ENCODE results near the gene STAG1.
"Not testable (repeated sequence)": the region's sequence is repeated elsewhere in the genome, so short reads cannot be mapped to it uniquely, and the experiment has no call there.

The STAG1 gene

DNA sequence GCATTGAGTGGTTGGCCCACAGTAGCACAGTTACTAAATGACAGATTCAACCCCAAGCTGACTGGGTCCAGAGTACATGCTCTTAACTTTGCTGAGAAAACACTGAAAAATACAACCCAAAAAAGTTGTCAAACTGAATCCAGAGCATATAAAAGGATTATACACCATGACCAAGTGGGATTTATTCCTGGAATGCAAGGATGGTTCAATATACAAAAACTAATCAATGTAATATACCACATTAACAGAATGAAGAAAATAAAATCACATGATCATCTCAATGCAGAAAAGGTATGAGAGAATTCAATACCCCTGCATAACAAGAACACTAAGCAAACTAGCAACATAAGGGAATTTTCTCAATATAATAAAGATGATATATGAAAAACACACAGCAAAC lies 98.5 kb downstream of the STAG1 start:
- in situ Hi-C loops (cut with MboI; ENCODE audit: low sequenced_read_pairs) = no loop called here

DNA sequence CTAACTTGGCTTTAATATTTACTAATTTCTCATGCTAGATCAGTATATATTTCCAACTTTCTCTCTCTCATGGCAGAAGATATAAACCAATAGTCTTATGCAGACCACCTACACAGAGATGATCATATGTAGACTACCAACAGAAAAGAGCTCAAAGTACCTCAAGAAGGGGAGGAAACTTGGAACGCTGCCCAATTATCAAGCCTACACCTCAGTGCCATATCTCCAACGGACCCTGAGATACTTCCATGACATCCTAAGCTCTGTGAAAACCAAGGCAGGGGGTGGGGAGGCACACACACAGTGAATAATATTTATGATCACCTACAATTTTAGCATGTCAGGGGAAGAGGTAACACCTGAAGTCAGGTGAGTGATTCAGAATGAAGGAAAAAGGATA lies 100.6 kb downstream of the STAG1 start:
- in situ Hi-C loops (cut with MboI; ENCODE audit: low sequenced_read_pairs) = no loop called here

DNA sequence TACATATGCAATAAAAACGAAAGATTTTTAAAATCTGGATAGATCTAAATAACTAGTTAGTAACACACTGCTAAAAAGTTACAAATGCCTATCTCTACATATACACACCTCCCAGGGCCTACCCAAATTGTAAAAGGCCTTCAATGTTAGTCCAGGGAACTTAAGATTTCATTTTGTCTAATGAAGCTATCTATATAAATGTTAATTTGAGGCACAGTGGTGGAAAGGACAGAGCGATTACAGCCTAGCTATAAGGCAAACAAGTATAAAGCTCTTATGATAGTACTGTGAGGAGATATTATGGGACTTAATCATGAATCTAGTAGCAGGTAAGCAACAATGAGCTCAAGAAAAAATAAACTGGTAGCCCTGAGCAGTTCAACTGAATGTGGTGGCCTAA lies 101.7 kb downstream of the STAG1 start:
- in situ Hi-C loops (cut with MboI; ENCODE audit: low sequenced_read_pairs) = no loop called here

DNA sequence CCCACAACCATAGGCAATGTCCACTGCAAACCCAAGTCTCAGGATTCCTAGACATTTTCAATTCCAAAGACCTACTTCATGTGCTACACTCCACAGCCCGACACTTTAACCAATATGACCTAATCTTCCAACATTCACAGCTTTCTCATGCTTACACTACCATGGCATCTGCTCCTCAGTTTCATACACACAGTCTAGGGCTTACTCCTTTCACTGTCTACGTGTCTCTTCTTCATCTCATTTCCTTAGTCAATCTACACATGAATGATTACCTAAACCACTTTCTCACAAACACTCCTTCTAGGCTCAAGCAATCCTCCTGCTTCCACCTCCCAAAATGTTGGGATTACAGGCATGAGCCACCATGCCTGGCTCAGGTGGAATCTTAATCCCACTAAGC lies 106.3 kb downstream of the STAG1 start:
- in situ Hi-C loops (cut with MboI; ENCODE audit: low sequenced_read_pairs) = no loop called here

DNA sequence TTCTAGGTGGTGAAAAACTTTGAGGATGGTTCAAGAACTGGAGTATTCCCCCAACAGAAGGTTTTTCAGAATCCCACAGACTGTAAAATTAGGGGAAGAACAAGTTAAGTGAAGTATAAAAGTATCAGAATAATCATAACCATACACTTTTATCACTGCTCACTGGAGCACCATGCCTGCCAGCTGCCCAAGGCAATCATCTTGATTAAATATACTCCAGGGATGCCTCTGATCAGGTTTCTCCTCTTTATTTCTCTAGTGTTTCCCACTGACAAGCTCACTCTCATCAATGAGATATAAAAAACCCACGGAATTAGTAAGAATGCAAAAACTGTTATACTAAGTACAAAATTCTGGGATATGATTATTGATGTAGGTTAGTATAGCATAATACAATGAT lies 108.0 kb downstream of the STAG1 start:
- in situ Hi-C loops (cut with MboI; ENCODE audit: low sequenced_read_pairs) = no loop called here

DNA sequence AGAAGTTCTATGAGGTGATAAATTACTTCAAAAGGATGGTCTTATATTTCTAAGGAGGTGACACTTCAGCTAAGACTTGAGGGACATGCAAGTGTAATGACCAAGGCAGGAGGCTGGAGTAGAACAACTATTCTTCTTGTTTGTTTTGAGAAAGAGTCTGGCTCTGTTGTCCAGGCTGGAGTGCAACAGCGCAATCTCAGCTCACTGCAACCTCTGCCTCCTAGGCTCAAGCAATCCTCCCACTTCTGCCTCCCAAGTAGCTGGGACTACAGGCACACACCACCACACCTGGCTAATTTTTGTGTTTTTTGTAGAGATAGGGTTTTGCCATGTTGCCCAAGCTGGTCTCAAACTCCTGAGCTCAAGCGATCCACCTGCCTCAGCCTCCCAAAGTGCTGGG lies 108.8 kb downstream of the STAG1 start:
- in situ Hi-C loops (cut with MboI; ENCODE audit: low sequenced_read_pairs) = not testable (repeated sequence)

DNA sequence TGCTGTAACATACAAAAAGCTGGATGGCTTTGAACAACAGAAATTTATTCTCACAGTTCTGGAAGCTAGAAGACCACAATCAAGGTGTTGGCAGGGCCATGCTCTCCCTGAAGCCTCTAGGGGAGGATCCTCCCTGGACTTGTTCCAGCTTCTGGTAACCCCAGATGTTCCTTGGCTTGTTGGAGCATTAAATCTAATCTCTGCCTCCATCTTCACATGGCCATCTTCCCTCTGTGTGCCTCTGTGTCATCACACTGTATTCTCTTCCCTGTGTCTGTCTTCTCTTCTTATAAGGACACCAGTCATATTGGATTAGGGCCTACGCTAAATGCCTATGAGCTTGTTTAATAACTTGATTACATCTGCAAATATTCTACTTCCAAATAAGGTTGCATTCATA lies 109.5 kb downstream of the STAG1 start:
- in situ Hi-C loops (cut with MboI; ENCODE audit: low sequenced_read_pairs) = no loop called here

DNA sequence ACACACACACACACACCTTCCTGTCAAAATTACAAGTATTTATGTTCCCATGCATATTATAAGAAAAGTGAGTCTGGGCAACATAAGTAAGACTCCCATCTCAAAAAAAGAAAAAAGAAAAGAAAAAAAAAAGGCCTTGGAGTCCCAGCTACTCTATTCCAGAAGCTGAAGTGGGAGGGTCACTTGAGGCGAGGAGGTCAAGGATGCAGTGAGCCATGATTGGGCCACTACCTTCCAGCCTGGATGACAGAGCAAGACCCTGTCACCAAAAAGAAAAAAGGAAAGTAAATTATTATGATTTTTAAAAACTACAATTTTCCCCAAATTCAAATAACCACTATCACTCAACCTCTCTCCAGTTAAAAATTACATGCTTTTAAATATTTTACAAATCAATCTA lies 113.1 kb downstream of the STAG1 start:
- in situ Hi-C loops (cut with MboI; ENCODE audit: low sequenced_read_pairs) = no loop called here

DNA sequence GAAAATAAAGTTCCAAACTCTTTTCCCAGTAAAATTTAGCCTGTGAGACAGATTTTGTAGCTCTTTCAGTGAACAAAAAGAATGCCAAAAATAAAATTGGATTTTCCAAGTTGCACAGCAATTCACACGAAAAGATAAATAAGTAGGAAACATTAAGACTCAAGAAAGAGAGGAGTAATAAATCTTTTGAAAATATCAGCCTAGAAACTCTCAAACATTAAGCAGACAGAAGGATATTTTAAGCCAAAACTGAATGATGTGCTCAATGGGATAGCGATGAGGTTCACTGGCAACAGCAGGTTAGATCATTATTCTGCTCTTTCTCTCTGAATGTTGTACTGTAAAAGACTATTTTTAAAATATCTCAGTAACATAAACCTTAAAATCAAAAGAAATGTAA lies 115.0 kb downstream of the STAG1 start:
- in situ Hi-C loops (cut with MboI; ENCODE audit: low sequenced_read_pairs) = no loop called here

DNA sequence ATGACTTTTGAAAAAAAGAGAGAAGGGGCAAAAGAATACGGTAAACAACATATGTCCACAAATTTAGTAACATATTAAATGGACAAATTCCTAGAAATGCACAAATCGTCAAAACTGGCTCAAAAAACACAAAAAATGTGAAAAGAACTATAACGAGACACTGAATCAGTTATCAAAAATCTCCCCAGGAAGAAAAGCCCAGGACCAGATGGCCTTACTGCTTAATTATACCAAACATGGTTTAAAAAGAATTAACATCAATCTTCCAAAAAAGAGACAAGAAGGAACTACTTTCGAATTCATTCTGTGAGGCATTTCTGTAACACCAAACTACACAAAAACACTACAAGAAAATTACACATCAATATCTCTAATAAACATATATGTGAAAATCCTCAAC lies 117.4 kb downstream of the STAG1 start:
- in situ Hi-C loops (cut with MboI; ENCODE audit: low sequenced_read_pairs) = no loop called here

DNA sequence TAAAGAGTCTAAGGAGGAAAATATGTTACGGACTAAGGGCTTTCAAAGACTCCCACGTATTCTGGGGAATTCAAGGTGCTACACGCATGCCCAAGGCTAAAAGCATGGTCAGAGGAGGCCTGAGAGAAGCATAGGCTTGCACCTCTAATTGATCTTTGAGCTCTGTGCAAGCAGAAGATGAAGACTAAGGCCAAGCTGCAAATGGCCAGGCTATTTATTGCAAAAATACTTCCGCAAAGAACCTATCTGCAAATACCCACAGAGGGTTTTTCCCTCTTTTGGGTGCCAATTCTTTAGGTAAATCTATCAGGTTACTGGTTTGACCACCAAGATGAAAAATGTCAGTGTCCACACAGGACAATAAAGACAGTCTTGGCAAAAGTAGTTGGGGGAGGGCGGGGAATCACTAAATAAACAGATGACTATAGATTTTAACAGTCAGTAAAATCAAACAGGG lies 119.5 kb downstream of the STAG1 start:
- in situ Hi-C loops (cut with MboI; ENCODE audit: low sequenced_read_pairs) = no loop called here

DNA sequence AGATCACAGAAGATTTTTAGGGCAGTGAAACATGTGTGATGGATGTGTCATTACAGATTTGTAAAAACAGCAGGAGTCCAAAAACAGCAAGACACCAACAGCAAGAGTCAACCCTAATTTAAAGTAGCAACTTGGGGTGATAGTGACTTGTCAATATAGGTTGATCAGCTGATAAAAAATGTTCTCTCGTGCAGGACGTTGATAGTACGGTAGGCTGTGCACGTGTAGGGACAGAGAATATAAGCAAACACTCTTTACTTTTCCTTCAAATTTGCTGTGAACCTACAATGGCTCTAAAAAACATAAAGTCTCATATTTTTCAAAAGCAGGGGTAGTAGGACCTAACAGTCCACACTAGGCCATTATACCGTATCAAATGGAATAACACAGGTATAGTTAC lies 120.8 kb downstream of the STAG1 start:
- in situ Hi-C loops (cut with MboI; ENCODE audit: low sequenced_read_pairs) = no loop called here

DNA sequence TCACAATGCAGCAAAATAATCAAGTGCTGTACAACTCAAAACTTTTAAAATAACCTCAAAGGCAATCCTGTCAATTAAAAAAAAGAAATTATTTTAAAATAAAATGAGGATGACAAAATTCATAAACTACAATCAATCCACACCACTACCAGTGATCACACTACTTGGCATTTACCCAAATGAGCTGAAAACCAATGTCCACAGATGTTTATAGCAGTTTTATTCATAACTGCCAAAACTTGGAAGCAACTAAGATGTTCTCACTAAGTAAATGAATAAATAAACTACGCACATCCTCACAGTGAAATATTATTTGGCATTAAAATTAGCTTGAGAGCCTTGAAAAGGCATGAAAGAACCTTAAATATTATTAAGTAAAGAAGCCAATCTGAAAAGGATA lies 121.3 kb downstream of the STAG1 start:
- in situ Hi-C loops (cut with MboI; ENCODE audit: low sequenced_read_pairs) = no loop called here

DNA sequence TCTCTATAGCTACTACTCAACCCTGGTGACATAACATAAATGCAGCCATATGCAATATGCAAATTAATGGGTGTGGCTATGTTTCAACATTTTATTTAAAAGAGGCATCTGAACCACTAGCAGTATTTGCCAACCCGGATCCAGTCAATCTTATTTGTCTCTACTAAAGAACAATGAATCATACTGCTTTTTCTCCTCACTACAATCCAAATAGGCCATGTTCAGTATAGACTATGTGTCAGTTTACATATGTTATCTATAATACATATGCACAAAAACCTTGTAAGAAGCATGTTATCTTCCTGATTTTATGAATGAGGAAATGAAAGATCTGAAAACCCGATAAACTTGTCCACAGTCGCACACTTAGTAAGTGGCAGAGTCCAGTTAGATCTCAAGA lies 125.7 kb downstream of the STAG1 start:
- in situ Hi-C loops (cut with MboI; ENCODE audit: low sequenced_read_pairs) = no loop called here

DNA sequence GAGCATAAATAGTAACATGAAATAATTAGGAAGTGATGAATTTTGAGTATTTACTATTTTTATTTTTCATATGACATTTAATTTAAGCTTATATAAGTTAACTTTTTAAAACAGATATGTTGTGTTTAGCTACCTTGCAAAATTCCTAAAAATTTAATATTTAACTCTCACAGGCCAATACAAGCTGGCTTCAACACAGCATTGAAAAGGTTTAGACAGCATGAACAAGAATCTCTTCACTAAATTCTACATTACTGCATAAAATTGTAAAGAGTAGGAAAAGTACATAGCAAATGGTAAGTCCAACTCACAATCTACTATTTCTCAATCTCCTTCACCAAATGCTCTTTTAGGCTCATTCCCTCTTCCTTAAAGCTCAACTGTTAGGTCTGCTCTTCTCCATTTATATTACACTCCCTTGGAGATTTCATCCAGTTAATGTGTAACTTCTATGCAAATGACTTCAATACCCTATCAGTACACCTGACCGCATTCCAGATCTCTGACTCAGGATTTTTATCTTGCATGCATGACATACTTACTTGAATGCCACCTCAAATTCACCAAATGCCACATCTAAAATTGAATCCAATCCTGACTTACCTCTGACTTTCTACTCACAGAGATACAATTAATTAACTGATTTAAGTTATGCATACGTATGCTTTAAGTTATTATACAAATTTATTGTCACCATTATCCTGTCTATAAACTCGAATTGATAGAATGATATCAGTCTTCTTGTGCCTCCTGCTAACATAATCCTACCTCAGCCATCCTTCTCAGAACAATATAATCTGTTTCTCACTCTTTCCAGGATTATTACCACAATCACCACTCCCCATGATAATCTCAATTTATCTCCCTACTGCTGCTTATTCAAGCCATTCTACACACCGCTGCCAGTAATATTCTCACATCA lies 127.0 kb downstream of the STAG1 start:
- in situ Hi-C loops (cut with MboI; ENCODE audit: low sequenced_read_pairs) = no loop called here

DNA sequence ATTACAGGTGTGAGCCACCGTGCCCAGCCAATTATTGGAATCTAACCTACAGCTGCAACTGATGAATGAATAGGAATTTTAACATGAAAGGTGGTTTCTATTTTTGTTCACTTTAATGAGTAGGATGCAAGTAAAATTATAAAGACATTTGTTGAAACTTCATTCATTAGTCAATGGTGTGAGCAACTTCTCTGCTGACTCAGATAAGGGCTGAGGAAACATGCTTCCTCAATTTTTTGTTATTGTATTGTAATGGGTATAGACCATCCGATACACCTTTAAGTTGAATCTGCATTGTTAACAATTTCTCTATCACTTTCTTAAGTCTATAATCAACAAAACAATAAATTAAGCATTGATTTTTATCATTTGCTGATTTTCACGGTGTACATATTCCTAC lies 127.8 kb downstream of the STAG1 start:
- in situ Hi-C loops (cut with MboI; ENCODE audit: low sequenced_read_pairs) = no loop called here

DNA sequence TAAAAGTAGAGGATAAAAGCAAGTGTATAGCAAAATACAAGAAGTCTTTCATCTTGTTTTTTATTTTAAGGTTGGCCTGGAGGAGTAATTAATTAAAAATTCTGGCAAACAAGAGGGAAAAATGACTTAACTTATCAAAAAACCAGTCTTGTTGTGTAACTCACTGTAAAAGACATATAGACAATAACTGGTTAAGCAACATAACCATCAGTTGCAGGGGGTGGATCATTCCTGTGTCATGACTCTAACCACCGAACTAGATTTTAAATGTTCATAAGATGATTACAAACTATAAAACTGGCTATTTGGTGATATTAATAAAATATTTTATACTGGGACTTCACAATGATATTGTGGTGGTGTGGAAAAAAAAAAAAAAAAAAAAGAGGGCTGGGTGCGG lies 130.6 kb downstream of the STAG1 start:
- in situ Hi-C loops (cut with MboI; ENCODE audit: low sequenced_read_pairs) = no loop called here

DNA sequence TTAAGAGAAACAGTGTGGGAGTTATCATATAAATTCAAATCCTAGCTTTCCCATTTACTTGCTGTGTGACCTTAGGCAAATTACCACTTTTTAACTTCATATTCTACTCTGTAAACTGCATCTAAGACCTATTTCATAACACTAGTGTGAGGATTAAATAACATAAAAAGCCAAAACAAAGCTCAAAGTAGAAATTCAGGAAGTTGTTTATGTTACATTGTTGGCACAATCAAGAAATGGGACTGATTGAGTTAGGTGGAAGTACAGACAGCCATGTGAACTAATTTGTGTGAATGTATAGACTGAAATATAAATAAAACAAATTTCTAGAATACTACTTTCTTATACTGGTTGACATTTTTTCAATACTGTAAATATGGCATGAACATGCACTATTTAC lies 131.7 kb downstream of the STAG1 start:
- in situ Hi-C loops (cut with MboI; ENCODE audit: low sequenced_read_pairs) = no loop called here

DNA sequence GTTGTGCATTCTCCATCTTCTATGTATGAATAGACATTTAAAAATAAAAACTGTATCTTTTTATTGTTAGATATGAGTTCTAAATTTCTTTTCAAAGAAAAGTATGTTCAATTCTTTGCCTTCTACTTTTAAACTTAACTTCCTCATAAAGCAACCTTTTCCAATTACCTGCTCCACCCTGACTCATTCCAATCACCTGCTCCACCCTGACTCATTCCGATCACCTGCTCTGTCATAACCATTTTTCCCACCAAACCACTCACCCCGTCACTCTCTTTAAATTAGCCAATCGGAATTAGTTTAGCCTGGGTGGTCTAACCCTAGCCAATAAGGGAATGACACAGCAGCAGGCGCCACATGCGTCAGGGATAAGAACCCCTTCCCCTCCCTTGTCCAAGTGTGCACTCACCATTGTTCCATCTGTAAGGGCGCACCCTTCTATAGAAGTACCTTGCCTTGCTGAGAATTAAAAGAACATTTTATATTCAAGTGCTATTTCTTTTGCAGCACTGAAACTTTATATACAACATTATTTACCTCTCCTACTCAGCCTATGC lies 134.1 kb downstream of the STAG1 start:
- in situ Hi-C loops (cut with MboI; ENCODE audit: low sequenced_read_pairs) = not testable (repeated sequence)

DNA sequence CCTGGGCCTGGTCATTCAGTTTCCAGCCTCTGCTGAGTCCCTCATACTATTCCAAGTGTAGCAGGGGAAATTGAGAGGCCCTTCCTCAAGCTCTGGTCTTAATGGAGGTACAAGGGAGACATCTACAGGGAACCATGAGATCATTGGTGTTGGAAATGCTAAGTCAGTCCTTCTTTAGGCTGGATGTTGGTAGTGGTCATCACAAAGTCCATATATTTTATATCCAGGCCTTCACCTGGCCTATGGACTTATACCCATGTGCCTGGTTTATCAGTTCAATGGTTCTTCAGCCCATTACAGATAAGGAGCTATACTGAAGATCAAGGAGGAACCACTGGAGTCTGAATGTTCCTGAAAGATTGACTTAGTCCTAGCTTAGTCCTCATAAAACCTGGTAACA lies 135.0 kb downstream of the STAG1 start:
- in situ Hi-C loops (cut with MboI; ENCODE audit: low sequenced_read_pairs) = no loop called here

DNA sequence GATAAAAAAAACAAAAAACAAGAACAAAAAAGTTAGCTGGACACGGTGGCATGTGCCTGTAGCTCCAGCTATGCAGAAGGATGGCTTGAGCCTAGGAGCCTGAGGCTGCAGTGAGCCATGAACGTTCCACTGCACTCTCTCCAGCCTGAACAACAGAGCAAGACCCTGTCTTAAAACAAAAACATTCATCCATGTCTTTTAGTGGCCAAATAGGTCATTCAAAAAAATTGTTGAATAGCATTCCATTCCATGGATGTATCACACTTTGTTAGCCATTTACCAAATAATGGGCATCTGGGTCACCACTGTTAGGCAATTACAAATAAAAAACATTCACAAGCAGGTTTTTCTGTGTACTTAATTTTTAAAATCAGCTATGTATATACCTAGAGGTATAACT lies 139.7 kb downstream of the STAG1 start:
- in situ Hi-C loops (cut with MboI; ENCODE audit: low sequenced_read_pairs) = no loop called here

DNA sequence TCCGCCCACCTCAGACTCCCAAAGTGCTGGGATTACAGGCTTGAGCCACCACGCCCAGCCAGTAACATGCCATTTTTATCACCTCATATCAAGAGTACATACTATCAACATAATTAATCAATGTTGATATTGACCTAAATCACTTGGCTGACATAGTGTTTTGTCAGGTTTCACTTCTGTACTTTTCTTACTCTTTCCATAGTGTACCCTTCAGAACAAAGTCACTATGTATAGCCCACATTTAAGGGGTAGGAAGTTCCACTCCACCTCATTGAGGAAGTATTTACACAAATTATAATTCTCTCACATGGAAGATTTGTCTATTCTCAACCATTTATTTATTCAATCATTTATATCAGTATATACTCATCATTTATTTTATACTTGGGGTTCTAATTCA lies 145.2 kb downstream of the STAG1 start:
- in situ Hi-C loops (cut with MboI; ENCODE audit: low sequenced_read_pairs) = no loop called here

DNA sequence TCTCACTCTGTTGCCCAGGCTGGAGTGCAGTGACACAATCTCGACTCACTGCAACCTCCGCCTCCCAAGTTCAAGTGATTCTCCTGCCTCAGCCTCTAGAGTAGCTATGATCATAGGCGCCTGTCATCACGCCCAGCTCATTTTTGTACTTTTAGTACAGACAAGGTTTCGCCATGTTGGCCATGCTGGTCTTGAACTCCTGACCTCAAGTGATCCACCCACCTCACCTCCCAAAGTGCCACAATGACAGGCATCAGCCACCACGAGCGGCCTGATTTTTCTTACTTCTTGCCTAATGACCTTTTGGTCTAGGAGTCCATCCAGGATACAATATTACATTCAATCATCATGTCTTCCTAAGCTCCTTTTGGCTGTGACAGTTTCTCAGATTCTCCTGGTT lies 146.0 kb downstream of the STAG1 start:
- in situ Hi-C loops (cut with MboI; ENCODE audit: low sequenced_read_pairs) = not testable (repeated sequence)

Measured in HL-60/S4 treated with retinoic acid at 250 ng/mL for 4 days and 3 days (cell line).